ENCODE data around the gene ODAD2. TPM values are rescaled to one million over a fixed set of nuclear protein-coding genes. Genes with fewer than 3 reads are reported as not detected.

Gene ODAD2
- total RNA-seq, 1 experiment from 2014 or later: 0.61 TPM

GRCh38 chr10:27865221-27865635, 133.7 kb downstream of the ODAD2 start:
- peaks cover 5% of the 10 kb centered on the region for H3K9me3 Mint-ChIP-seq (ENCODE audit: low read depth, unreplicated experiment)
- no peak overlapping the region for H3K4me3 Mint-ChIP-seq (ENCODE audit: low read depth, unreplicated experiment)
- no peaks in the 10 kb centered on the region for H3K36me3 Mint-ChIP-seq (ENCODE audit: insufficient read depth, unreplicated experiment)
- no peak for TF ChIP-seq CTCF (IDR thresholded peaks at IDR 0.05; ENCODE audit: unreplicated experiment)
- CTCF ChIA-PET: no interaction called here
- intact Hi-C loops (cut with micrococcal nuclease; ENCODE audit: unreplicated experiment): no loop called here
- no peak for DNase-seq
- no TSS peak for BruUV-seq (replicated peaks)
- no peak overlapping the region for H3K27ac Mint-ChIP-seq (ENCODE audit: unreplicated experiment)
- H3K4me1 Mint-ChIP-seq (ENCODE audit: low read depth, unreplicated experiment): peaks cover 10% of the 10 kb centered on the region
- peaks cover 20% of the 10 kb centered on the region for H3K27me3 Mint-ChIP-seq (ENCODE audit: unreplicated experiment)

GRCh38 chr10:27861781-27862180, 137.1 kb downstream of the ODAD2 start:
- CTCF ChIA-PET: no interaction called here
- H3K36me3 Mint-ChIP-seq (ENCODE audit: insufficient read depth, unreplicated experiment): no peaks in the 10 kb centered on the region
- TF ChIP-seq CTCF (IDR thresholded peaks at IDR 0.05; ENCODE audit: unreplicated experiment): no peak
- no peak for DNase-seq
- peaks cover 20% of the 10 kb centered on the region for H3K4me1 Mint-ChIP-seq (ENCODE audit: low read depth, unreplicated experiment)
- peaks cover 2% of the 10 kb centered on the region for H3K9me3 Mint-ChIP-seq (ENCODE audit: low read depth, unreplicated experiment)
- intact Hi-C loops (cut with micrococcal nuclease; ENCODE audit: unreplicated experiment): no loop called here
- H3K27me3 Mint-ChIP-seq (ENCODE audit: unreplicated experiment): peaks cover 20% of the 10 kb centered on the region
- no peak overlapping the region for H3K4me3 Mint-ChIP-seq (ENCODE audit: low read depth, unreplicated experiment)
- BruUV-seq (replicated peaks): no TSS peak
- no peak overlapping the region for H3K27ac Mint-ChIP-seq (ENCODE audit: unreplicated experiment)

GRCh38 chr10:27857616-27858015, 141.3 kb downstream of the ODAD2 start:
- TF ChIP-seq CTCF (IDR thresholded peaks at IDR 0.05; ENCODE audit: unreplicated experiment): no peak
- Mint-ChIP-seq H3K4me1 (ENCODE audit: low read depth, unreplicated experiment) (peaks cover 11% of the 10 kb centered on the region), H3K9me3 (ENCODE audit: low read depth, unreplicated experiment) (no peaks in the 10 kb centered on the region), H3K4me3 (ENCODE audit: low read depth, unreplicated experiment) (no peak overlapping the region), H3K27me3 (ENCODE audit: unreplicated experiment) (no peaks in the 10 kb centered on the region), H3K36me3 (ENCODE audit: insufficient read depth, unreplicated experiment) (no peaks in the 10 kb centered on the region), H3K27ac (ENCODE audit: unreplicated experiment) (no peak overlapping the region)
- intact Hi-C loops (cut with micrococcal nuclease; ENCODE audit: unreplicated experiment): no loop called here
- CTCF ChIA-PET: no interaction called here
- BruUV-seq (replicated peaks): no TSS peak
- DNase-seq: no peak

- H3K9me3 Mint-ChIP-seq (ENCODE audit: low read depth, unreplicated experiment): no peaks in the 10 kb centered on the region
- BruUV-seq (replicated peaks): no TSS peak
- no peak for DNase-seq
- no peaks in the 10 kb centered on the region for H3K36me3 Mint-ChIP-seq (ENCODE audit: insufficient read depth, unreplicated experiment)
- no peaks in the 10 kb centered on the region for H3K4me1 Mint-ChIP-seq (ENCODE audit: low read depth, unreplicated experiment)
- CTCF ChIA-PET: no interaction called here
- intact Hi-C loops (cut with micrococcal nuclease; ENCODE audit: unreplicated experiment): no loop called here
- TF ChIP-seq CTCF (IDR thresholded peaks at IDR 0.05; ENCODE audit: unreplicated experiment): no peak
- no peak overlapping the region for H3K27ac Mint-ChIP-seq (ENCODE audit: unreplicated experiment)
- H3K4me3 Mint-ChIP-seq (ENCODE audit: low read depth, unreplicated experiment): no peak overlapping the region
- peaks cover 13% of the 10 kb centered on the region for H3K27me3 Mint-ChIP-seq (ENCODE audit: unreplicated experiment)
Observed at GRCh38 chr10:27844223-27844622, 154.7 kb downstream of the ODAD2 start.
